Liver (tissue), 9 donors: ENCODE measurements around the gene WASL. TPM values are rescaled to one million over a fixed set of nuclear protein-coding genes. Genes with fewer than 3 reads are reported as not detected.

ENCODE experiments used
- DNase-seq: peaks from one replicate; pipeline ENCODE4 v3.0.0-alpha.2; 2017; ENCODE audit warnings: low spot score
- H3K27ac ChIP-seq, 2 donors: one replicate each; pipeline ENCODE4 v1.7.0; 2013; ENCODE audit warnings: inconsistent platforms in 2 of 2, low read length in 2 of 2, control low read depth in 1 of 2, low read depth in 1 of 2, mild to moderate bottlenecking in 1 of 2
- H3K27me3 ChIP-seq, 4 donors: one replicate each; pipeline versions ENCODE4 v1.6.1 to v1.7.0; 2013; ENCODE audit warnings: low read length in 3 of 4, inconsistent platforms in 1 of 4, mild to moderate bottlenecking in 1 of 4, moderate library complexity in 1 of 4; ENCODE audit not compliant: control insufficient read depth in 4 of 4, insufficient read depth in 4 of 4
- H3K36me3 ChIP-seq, 4 donors: one replicate each; pipeline versions ENCODE4 v1.6.1 to v1.7.0; 2013; ENCODE audit warnings: low read length in 3 of 4, mild to moderate bottlenecking in 3 of 4, low read depth in 1 of 4, moderate library complexity in 1 of 4; ENCODE audit not compliant: control insufficient read depth in 4 of 4, insufficient read depth in 3 of 4
- H3K4me1 ChIP-seq, 4 donors: one replicate each; pipeline versions ENCODE4 v1.6.1 to v1.7.0; 2013; ENCODE audit warnings: low read length in 3 of 4, mild to moderate bottlenecking in 3 of 4, moderate library complexity in 1 of 4; ENCODE audit not compliant: control insufficient read depth in 4 of 4, insufficient read depth in 4 of 4
- H3K4me3 ChIP-seq, 3 donors: one replicate each; pipeline versions ENCODE4 v1.6.1 to v1.7.0; 2013; ENCODE audit warnings: low read length in 3 of 3, control low read depth in 1 of 3, low read depth in 1 of 3, mild to moderate bottlenecking in 1 of 3
- H3K9ac ChIP-seq, 2 donors: one replicate each; pipeline ENCODE4 v1.7.0; 2013; ENCODE audit warnings: low read length in 2 of 2, mild to moderate bottlenecking in 2 of 2, moderate library complexity in 2 of 2, control low read depth in 1 of 2, low read depth in 1 of 2
- H3K9me3 ChIP-seq, 4 donors: one replicate each; pipeline versions ENCODE4 v1.6.1 to v1.7.0; 2013; ENCODE audit warnings: low read length in 3 of 4; ENCODE audit not compliant: control insufficient read depth in 4 of 4
- ATF3 ChIP-seq: IDR thresholded peaks from 2 replicates; pipeline ENCODE4 v1.6.1; 2016; ENCODE audit warnings: antibody characterized with exemption
- CTCF ChIP-seq: fragments of 150-350 bp; IDR thresholded peaks from 2 replicates; pipeline ENCODE4 v1.5.1; 2017; ENCODE audit warnings: improper control_type of control experiment, low read depth, low read length; ENCODE audit not compliant: missing input control
- EGR1 ChIP-seq, 2 donors: IDR thresholded peaks; 2 replicates each; pipeline ENCODE4 v1.6.1; 2016 to 2018; ENCODE audit warnings: antibody characterized with exemption in 2 of 2, low read depth in 2 of 2
- FOXA1 ChIP-seq: IDR thresholded peaks from 2 replicates; pipeline ENCODE4 v1.6.1; 2016; ENCODE audit warnings: antibody characterized with exemption
- FOXA2 ChIP-seq: IDR thresholded peaks from 2 replicates; pipeline ENCODE4 v1.6.1; 2016; ENCODE audit warnings: antibody characterized with exemption
- GABPA ChIP-seq, 2 donors: IDR thresholded peaks in 1 of 2; conservative IDR thresholded peaks in 1 of 2; 2 replicates each; pipeline ENCODE4 v1.6.1; 2016; ENCODE audit warnings: antibody characterized with exemption in 2 of 2, mild to moderate bottlenecking in 1 of 2, moderate library complexity in 1 of 2
- HNF4A ChIP-seq, 2 donors: conservative IDR thresholded peaks; 2 replicates each; pipeline ENCODE4 v1.6.1; 2016; ENCODE audit warnings: antibody characterized with exemption in 2 of 2, mild to moderate bottlenecking in 2 of 2
- JUND ChIP-seq, 2 donors: IDR thresholded peaks; 2 replicates each; pipeline ENCODE4 v1.6.1; 2016; ENCODE audit warnings: antibody characterized with exemption in 2 of 2
- MAX ChIP-seq: IDR thresholded peaks from 2 replicates; pipeline ENCODE4 v1.6.1; 2016; ENCODE audit warnings: antibody characterized with exemption
- RAD21 ChIP-seq, 2 donors: IDR thresholded peaks; 2 replicates each; pipeline ENCODE4 v1.6.1; 2016; ENCODE audit warnings: antibody characterized with exemption in 2 of 2, mild to moderate bottlenecking in 2 of 2
- REST ChIP-seq: IDR thresholded peaks from 2 replicates; pipeline ENCODE4 v1.6.1; 2016; ENCODE audit warnings: antibody characterized with exemption, mild to moderate bottlenecking
- RXRA ChIP-seq, 2 donors: IDR thresholded peaks; 2 replicates each; pipeline ENCODE4 v1.6.1; 2017 to 2018; ENCODE audit warnings: antibody characterized with exemption in 2 of 2, mild to moderate bottlenecking in 1 of 2
- SP1 ChIP-seq: IDR thresholded peaks from 2 replicates; pipeline ENCODE4 v1.6.1; 2018; ENCODE audit warnings: antibody characterized with exemption, mild to moderate bottlenecking
- TAF1 ChIP-seq: conservative IDR thresholded peaks from 2 replicates; pipeline ENCODE4 v1.6.1; 2016; ENCODE audit warnings: antibody characterized with exemption, mild to moderate bottlenecking
- YY1 ChIP-seq: IDR thresholded peaks from 2 replicates; pipeline ENCODE4 v1.6.1; 2016; ENCODE audit warnings: antibody characterized with exemption, mild to moderate bottlenecking
- ZBTB33 ChIP-seq: IDR thresholded peaks from 2 replicates; pipeline ENCODE4 v1.6.1; 2016; ENCODE audit warnings: antibody characterized with exemption
- WGBS: extraction: QIAGEN DNeasy Blood & Tissue Kit; methylation state at CpG from one replicate; pipeline ENCODE4 v1.1.7; 2013; 5-methylcytosine and 5-hydroxymethylcytosine counted together
- polyA plus RNA-seq, 2 donors: library from polyadenylated mRNA; stranded (reverse) in 1 of 2; unstranded in 1 of 2; fragments of 200-250 nt in 1 of 2; fragments of >200 nt in 1 of 2; fragmentation: Nextera tagmentation in 1 of 2; extraction: Ambion mirVana in 1 of 2; gene quantifications; one replicate each; pipeline versions ENCODE4 v1.2.1 to v1.2.3, GENCODE V29; 2013 to 2015
- total RNA-seq, 2 donors: library from RNA; depleted of rRNA; stranded (reverse); fragments of >200 nt; gene quantifications; one replicate each; pipeline ENCODE4 v1.2.3, GENCODE V29; 2014
- donor health status: healthy.
- donor health status: healthy.
- donor health status: healthy.
- donor health status: healthy.
- donor health status: healthy.

The WASL gene
- total and polyA plus RNA-seq, 4 donors: 12.9 to 20.7 (median 18.1) TPM

- TF ChIP-seq HNF4A (conservative IDR thresholded peaks at IDR 0.05) (no peak), TAF1 (no peak)
Observed at GRCh38 chr7:123773481-123773880, 24.7 kb upstream of the WASL start (continued).

- Histone ChIP-seq H3K36me3 (no peaks in the 10 kb centered on the region), H3K4me1 (peaks cover 0 to 12% (median 4%) of the 10 kb centered on the region in 4 donors), H3K9ac (no peak overlapping the region), H3K27me3 (no peaks in the 10 kb centered on the region), H3K4me3 (no peak overlapping the region), H3K9me3 (no peaks in the 10 kb centered on the region), H3K27ac (no peak overlapping the region)
- TF ChIP-seq JUND (IDR thresholded peaks at IDR 0.05): no peak
- no peak for TF ChIP-seq FOXA2
- TF ChIP-seq EGR1 (IDR thresholded peaks at IDR 0.05; ENCODE audit: low read depth in 2 of 2): no peak
- no peak for TF ChIP-seq ZBTB33
- no peak for TF ChIP-seq CTCF
- WGBS: 88% methylated on average over 3 of the region's 3 CpGs
- no peak for DNase-seq
Observed at GRCh38 chr7:123772652-123773051, 23.8 kb upstream of the WASL start.

- Histone ChIP-seq H3K36me3 (no peaks in the 10 kb centered on the region), H3K27me3 (no peaks in the 10 kb centered on the region), H3K4me1 (peaks cover 0 to 12% (median 4%) of the 10 kb centered on the region in 4 donors), H3K27ac (no peak overlapping the region), H3K9ac (no peak overlapping the region), H3K9me3 (no peaks in the 10 kb centered on the region), H3K4me3 (no peak overlapping the region)
- DNase-seq: no peak
- 87% methylated on average over 2 of the region's 2 CpGs for WGBS
- TF ChIP-seq FOXA1 (no peak), CTCF (no peak), JUND (IDR thresholded peaks at IDR 0.05) (no peak), HNF4A (conservative IDR thresholded peaks at IDR 0.05) (no peak), ZBTB33 (no peak), REST (no peak), GABPA (IDR thresholded peaks at IDR 0.05 in 1 of 2, conservative IDR thresholded peaks at IDR 0.05 in 1 of 2) (no peak), SP1 (no peak), RAD21 (IDR thresholded peaks at IDR 0.05) (no peak), RXRA (IDR thresholded peaks at IDR 0.05) (no peak), YY1 (no peak), FOXA2 (no peak), MAX (no peak), TAF1 (no peak), EGR1 (IDR thresholded peaks at IDR 0.05; ENCODE audit: low read depth in 2 of 2) (no peak), ATF3 (no peak)
Observed at GRCh38 chr7:123771846-123772245, 23.0 kb upstream of the WASL start.
